GM04504 (cell line): Measurements from ENCODE around the gene VPS13D.

ENCODE experiments used
- DNase-seq: peaks from one replicate; pipeline ENCODE4 v3.0.0-alpha.2; 2012; ENCODE audit warnings: low read depth

The VPS13D gene

GRCh38 chr1:12428334-12428733, 198.5 kb downstream of the VPS13D start:
- DNase-seq = no peak

- DNase-seq = no peak
Observed at GRCh38 chr1:12430525-12430924, 200.7 kb downstream of the VPS13D start.

GRCh38 chr1:12432897-12433296, 203.1 kb downstream of the VPS13D start:
- no peak for DNase-seq

GRCh38 chr1:12433323-12434053, 203.7 kb downstream of the VPS13D start:
- DNase-seq = no peak

- DNase-seq = no peak
Observed at GRCh38 chr1:12434174-12434573, 204.3 kb downstream of the VPS13D start.

GRCh38 chr1:12434686-12435085, 204.9 kb downstream of the VPS13D start:
- no peak for DNase-seq

GRCh38 chr1:12435639-12436344, 206.0 kb downstream of the VPS13D start:
- no peak for DNase-seq

GRCh38 chr1:12436345-12436658, 206.5 kb downstream of the VPS13D start:
- DNase-seq = no peak

GRCh38 chr1:12436817-12437599, 207.2 kb downstream of the VPS13D start:
- peak; percentile 42 for DNase-seq

GRCh38 chr1:12437629-12438028, 207.8 kb downstream of the VPS13D start:
- no peak for DNase-seq

- no peak for DNase-seq
Observed at GRCh38 chr1:12438349-12438924, 208.6 kb downstream of the VPS13D start.

- no peak for DNase-seq
Observed at GRCh38 chr1:12439073-12439472, 209.2 kb downstream of the VPS13D start.

GRCh38 chr1:12441414-12442105, 211.7 kb downstream of the VPS13D start:
- no peak for DNase-seq

GRCh38 chr1:12442217-12442616, 212.4 kb downstream of the VPS13D start:
- DNase-seq = no peak

- DNase-seq = no peak
Observed at GRCh38 chr1:12443151-12443550, 213.3 kb downstream of the VPS13D start.

GRCh38 chr1:12444329-12444841, 214.6 kb downstream of the VPS13D start:
- DNase-seq = no peak

- DNase-seq = no peak
Observed at GRCh38 chr1:12445257-12445656, 215.4 kb downstream of the VPS13D start.

- DNase-seq = no peak
Observed at GRCh38 chr1:12446593-12446992, 216.8 kb downstream of the VPS13D start.

GRCh38 chr1:12447307-12447706, 217.5 kb downstream of the VPS13D start:
- DNase-seq = peak; percentile 73

- peak; percentile 67 for DNase-seq
Observed at GRCh38 chr1:12447849-12448312, 218.1 kb downstream of the VPS13D start.

- peak; percentile 70 for DNase-seq
Observed at GRCh38 chr1:12448746-12449177, 218.9 kb downstream of the VPS13D start.
